Stimulated activated naive B cell treated with anti-CD40 and anti-IgM and Interleukin-4, amounts not matched to agents 10 μg/mL and 1 μg/mL and 100 μg/mL, for 72 hours (primary cell): ENCODE measurements around the gene MIF4GD.
A peak's percentile ranks its signal among the peaks of the same experiment; 100 is the strongest.

Experiments used
- ATAC-seq, 2 donors: fragments of 150-1000 bp; cut with Tn5 transposase; replicated peaks; 2 replicates each; pipeline ENCODE4 v1.10.0; 2021; ENCODE audit warnings: moderate library complexity in 1 of 2
- DNase-seq: peaks from one replicate; pipeline ENCODE4 v3.0.0; 2021
- H3K27ac Mint-ChIP-seq: one replicate; pipeline ENCODE4 v1.8.0; 2022; ENCODE audit warnings: mild to moderate bottlenecking, mixed read lengths
- H3K27me3 Mint-ChIP-seq, 2 donors: one replicate each; pipeline ENCODE4 v1.8.0; 2022; ENCODE audit warnings: mixed read lengths in 2 of 2
- H3K36me3 Mint-ChIP-seq, 2 donors: one replicate each; pipeline ENCODE4 v1.8.0; 2022; ENCODE audit warnings: mixed read lengths in 2 of 2, mild to moderate bottlenecking in 1 of 2
- H3K4me1 Mint-ChIP-seq, 2 donors: one replicate each; pipeline ENCODE4 v1.8.0; 2022; ENCODE audit warnings: mixed read lengths in 2 of 2, mild to moderate bottlenecking in 1 of 2
- H3K4me3 Mint-ChIP-seq, 2 donors: one replicate each; pipeline ENCODE4 v1.8.0; 2022; ENCODE audit warnings: mild to moderate bottlenecking in 2 of 2, mixed read lengths in 2 of 2, moderate library complexity in 1 of 2
- H3K9me3 Mint-ChIP-seq, 2 donors: one replicate each; pipeline ENCODE4 v1.8.0; 2022; ENCODE audit warnings: mixed read lengths in 2 of 2, mild to moderate bottlenecking in 1 of 2

The MIF4GD gene

DNA sequence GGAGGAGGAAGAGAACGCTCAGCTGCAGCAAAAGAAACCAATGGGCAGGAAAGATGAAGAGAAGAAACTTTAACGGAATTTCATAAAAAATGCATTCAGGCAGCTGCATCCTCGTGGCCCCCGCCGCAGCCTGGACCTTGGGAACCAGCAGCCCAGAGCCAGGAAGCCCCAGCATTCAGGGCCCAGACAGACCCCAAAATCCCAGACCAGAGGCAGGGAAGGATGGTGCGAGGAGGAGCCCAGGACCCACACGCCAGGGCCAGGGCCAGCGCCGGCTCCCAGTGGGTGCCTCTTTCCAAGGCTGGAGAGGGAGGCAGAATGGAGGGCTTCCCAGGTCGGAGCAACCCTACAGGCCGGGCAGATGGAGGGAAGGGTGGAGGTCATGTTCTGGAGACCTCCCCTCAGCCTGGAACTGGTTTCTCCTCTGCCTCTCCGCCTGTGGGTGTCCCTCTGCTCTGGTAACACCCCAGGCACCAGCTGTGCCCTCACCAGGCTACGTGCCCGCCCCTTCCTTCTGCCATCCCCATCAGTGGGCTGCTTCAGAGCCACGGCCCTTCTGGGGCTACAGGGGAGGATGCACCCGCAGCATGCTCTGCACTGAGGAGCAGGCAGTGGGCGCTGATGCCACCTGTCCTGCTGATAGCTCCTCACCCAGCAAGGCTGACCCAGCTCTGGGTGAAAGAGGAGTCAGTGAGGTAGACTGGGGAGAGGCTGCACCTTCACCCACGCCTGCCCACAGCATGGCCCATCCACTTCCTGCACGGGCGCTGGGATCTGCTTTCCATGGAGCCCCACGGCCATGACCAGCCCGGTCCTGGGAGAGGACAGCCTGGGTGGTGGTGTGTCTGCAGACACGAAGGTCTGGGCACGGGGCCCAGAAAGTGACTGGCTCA lies 1.2 kb upstream of the MIF4GD start:
- no peak for DNase-seq
- peak overlapping the region; percentile 89 to 97 for H3K4me3 Mint-ChIP-seq
- no peaks in the 10 kb centered on the region for H3K9me3 Mint-ChIP-seq
- no peak for ATAC-seq
- H3K4me1 Mint-ChIP-seq: peaks cover 30 to 60% of the 10 kb centered on the region in 2 donors
- H3K36me3 Mint-ChIP-seq: peaks cover 28 to 43% of the 10 kb centered on the region in 2 donors
- H3K27ac Mint-ChIP-seq: peak overlapping the region; percentile 95
- no peaks in the 10 kb centered on the region for H3K27me3 Mint-ChIP-seq

DNA sequence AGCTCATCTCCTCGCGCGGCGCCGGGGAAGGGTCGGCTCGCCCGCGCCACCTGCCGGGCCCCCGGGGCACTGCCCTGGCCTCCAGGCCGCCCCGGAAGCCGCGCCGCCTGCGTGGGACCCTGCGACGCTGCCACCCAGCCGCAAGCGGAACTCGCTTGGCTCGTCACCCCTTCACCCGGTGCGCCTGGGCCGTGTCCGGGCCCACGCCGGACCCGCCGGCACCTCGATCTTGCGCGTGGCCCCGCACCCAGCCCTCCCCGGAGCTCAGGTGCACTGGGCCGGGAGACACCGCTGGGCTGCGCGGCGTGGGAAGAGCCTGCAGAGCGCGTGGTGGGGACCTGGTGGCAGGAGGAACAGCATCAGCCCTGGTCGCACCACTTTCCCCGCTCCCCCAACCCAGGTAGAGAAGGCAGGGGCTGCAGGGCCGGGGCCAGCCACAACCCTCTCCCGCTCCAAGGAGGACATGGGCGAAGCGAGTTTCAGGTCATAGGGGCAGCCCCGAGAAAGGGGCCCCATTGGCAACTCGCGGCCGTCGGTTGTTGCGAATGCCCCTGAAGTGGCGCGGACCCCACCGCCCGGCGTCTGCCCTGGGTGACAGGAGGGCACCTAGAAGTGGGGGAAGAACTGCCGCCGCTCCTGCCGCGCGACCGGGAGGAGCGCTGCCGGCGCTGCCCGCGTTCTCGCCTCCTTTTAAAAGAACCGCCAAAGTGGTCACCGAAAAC lies 363 bp upstream of the MIF4GD start:
- Mint-ChIP-seq H3K27ac (peak overlapping the region; percentile 95), H3K9me3 (no peaks in the 10 kb centered on the region), H3K4me3 (peak overlapping the region; percentile 89 to 97), H3K4me1 (peaks cover 32 to 66% of the 10 kb centered on the region in 2 donors), H3K36me3 (peaks cover 32 to 43% of the 10 kb centered on the region in 2 donors), H3K27me3 (no peaks in the 10 kb centered on the region)
- DNase-seq (peak; percentile 85), ATAC-seq (peak; percentile 73 to 83)

DNA sequence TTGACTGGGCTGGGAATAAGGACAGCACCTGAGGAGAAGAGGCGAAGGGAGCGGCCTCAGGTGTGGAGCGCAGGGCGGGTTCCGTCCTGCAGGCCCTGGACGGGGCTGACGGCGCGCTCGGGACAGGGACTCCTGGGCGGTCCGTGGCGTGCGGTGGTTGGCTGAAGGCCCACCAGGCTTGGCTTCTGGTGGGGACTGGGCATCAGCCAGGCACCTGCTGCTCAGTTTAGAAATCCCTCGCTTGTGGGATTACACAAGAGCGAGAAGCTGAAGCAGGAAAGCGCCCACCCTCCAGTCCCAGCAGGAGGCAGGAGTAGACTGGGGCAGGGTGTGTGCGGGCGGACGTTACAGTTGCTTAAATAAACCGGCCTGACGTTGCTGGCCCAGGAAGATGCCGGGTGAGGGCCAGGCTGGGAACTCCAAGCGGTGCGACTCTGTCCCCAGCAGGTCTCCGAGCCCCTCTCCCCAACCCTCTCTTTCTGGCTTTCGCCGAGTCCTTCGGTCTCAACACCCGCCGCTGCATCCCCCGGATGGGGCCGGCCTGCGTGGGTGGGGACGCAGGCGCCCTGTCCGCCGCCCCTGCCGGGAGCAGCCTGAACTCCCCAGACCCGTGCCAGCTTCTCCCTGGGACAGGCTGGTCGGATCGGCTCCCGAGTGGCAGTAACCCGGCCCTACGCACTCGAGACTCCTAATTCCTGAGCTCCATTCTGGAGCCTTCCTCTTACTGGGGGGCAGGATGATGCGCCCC lies 639 bp downstream of the MIF4GD start:
- Mint-ChIP-seq H3K36me3 (peaks cover 33 to 44% of the 10 kb centered on the region in 2 donors), H3K9me3 (no peaks in the 10 kb centered on the region), H3K4me1 (peaks cover 32 to 68% of the 10 kb centered on the region in 2 donors), H3K27ac (peak overlapping the region; percentile 97), H3K4me3 (peak overlapping the region; percentile 91 to 97), H3K27me3 (no peaks in the 10 kb centered on the region)
- peak; percentile 59 to 60 for ATAC-seq
- DNase-seq: peak; percentile 69

DNA sequence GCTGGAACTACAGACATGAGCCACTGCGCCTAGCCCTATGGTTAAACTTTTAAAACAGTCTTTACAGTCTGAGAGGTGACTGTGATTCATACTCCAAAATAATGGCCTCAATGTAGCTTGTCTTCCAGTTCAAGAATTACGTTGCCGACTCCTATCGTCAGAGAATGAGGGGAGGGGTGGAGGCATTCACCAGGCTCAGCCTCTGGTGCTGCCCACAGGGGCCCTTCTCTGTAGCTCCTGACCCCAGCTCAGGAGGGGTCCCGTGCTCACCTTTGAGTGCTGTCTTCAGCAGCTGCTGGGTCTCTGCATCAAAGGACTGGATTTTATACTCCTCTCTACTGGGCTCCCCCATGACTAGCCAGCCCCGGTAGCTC lies 1.2 kb downstream of the MIF4GD start:
- Mint-ChIP-seq H3K27ac (peak overlapping the region; percentile 97), H3K36me3 (peaks cover 33 to 42% of the 10 kb centered on the region in 2 donors), H3K4me1 (peaks cover 32 to 67% of the 10 kb centered on the region in 2 donors), H3K4me3 (peak overlapping the region; percentile 91 to 97), H3K9me3 (no peaks in the 10 kb centered on the region), H3K27me3 (no peaks in the 10 kb centered on the region)
- DNase-seq (no peak), ATAC-seq (peak in 1 of 2 donors; percentile 0)

DNA sequence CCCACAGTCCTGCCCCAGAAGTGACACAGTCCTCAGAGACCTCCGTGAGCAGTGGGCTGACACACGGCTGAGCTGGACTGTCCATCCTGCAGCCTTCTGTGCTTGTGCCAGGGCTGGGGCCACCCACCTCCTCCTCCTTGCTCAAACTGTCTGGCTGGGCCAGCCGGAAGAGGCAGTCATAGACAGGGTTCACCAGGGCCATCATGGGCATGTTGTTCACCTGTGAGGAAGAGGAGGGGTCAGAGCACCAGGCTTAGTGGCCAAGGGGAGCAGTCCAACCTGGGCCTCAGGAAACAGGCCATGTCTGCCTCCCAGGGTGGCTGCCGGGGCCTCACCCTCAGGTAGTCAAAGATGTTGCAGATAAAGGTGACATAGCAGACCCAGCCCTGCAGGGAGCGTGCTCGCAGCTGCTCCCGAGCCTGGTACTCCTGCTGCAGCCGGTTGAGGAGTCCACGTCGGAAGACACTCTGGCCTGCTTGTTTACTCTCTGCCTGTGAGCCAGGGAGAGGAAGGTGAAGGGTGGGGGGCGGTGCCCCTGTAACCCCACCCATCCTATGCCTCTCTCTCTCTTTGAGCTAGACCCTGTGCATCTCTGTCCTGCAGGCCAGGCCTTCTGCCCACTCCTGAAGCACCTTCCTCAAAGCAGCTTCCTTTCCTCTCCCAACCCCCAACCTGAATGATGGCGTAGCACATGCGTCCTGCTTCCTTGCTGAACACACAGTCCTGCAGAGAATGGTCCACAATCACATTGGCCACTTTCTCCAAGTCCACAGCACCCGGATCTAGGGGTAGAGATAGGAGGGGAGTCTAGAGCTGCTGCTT lies 3.4 kb downstream of the MIF4GD start:
- H3K27ac Mint-ChIP-seq: peak overlapping the region; percentile 33
- H3K27me3 Mint-ChIP-seq: no peaks in the 10 kb centered on the region
- no peaks in the 10 kb centered on the region for H3K9me3 Mint-ChIP-seq
- H3K36me3 Mint-ChIP-seq: peaks cover 33% of the 10 kb centered on the region in 2 donors
- ATAC-seq (no peak), DNase-seq (no peak)
- peaks cover 25 to 60% of the 10 kb centered on the region in 2 donors for H3K4me1 Mint-ChIP-seq
- no peak overlapping the region for H3K4me3 Mint-ChIP-seq

DNA sequence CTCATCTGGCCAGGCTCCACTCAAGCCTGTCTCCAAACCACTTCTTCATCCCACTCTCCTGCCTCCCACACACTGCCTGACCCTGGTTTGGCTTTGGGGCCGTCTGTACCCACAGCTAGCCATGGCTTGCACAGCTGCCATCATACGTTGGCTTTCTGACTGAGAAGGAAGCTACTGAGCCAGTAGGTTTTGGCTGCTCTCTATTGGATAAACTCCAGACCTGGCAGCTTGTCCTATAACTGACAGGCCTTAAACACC lies 3.9 kb downstream of the MIF4GD start:
- Mint-ChIP-seq H3K27ac (peak overlapping the region; percentile 33), H3K4me1 (peaks cover 23 to 60% of the 10 kb centered on the region in 2 donors), H3K4me3 (no peak overlapping the region), H3K9me3 (no peaks in the 10 kb centered on the region), H3K36me3 (peaks cover 31 to 35% of the 10 kb centered on the region in 2 donors), H3K27me3 (no peaks in the 10 kb centered on the region)
- ATAC-seq: no peak
- no peak for DNase-seq

DNA sequence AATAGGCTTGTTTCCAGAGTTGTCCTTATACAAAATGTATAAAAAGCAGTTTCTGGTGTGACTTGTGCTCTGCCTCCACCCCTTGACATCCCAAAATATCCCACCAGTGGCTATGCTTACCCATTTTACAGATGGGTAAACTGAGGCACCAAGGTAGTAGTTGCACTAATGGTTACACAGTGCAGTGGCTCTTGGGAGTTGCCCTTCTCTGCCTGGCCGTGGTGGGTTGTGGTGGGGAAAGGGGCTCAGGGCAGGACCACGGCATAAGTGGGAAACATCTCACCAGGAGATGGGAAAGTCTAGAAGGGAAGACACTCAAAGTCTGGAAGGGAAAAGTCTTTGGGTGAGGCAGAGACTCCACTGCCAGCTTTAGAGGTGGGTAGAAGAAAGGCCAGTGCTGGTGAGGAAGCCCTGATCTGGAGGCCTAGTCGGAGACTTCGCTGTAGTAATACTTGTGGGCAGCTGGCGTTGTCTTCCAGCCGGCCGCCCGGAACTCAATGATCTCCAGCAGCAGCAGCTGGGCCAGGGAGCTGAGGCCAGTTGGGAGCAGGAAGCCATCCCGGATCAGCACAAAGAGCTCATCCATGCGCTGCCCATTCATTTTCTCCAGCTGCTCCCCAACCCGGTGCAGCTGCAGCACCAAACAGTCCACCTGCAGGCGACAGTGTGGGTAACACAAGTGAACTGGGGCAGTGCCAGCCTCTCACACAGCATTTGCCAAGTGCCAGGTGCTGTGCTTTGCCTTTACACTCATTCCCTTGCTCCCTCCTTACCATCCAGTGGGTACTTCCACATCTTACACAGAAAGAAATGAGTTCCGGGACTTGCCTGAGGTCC lies 4.5 kb downstream of the MIF4GD start:
- DNase-seq (no peak), ATAC-seq (no peak)
- no peaks in the 10 kb centered on the region for H3K9me3 Mint-ChIP-seq
- no peaks in the 10 kb centered on the region for H3K27me3 Mint-ChIP-seq
- H3K36me3 Mint-ChIP-seq: peaks cover 32 to 36% of the 10 kb centered on the region in 2 donors
- peaks cover 20 to 55% of the 10 kb centered on the region in 2 donors for H3K4me1 Mint-ChIP-seq
- no peak overlapping the region for H3K27ac Mint-ChIP-seq
- no peak overlapping the region for H3K4me3 Mint-ChIP-seq

DNA sequence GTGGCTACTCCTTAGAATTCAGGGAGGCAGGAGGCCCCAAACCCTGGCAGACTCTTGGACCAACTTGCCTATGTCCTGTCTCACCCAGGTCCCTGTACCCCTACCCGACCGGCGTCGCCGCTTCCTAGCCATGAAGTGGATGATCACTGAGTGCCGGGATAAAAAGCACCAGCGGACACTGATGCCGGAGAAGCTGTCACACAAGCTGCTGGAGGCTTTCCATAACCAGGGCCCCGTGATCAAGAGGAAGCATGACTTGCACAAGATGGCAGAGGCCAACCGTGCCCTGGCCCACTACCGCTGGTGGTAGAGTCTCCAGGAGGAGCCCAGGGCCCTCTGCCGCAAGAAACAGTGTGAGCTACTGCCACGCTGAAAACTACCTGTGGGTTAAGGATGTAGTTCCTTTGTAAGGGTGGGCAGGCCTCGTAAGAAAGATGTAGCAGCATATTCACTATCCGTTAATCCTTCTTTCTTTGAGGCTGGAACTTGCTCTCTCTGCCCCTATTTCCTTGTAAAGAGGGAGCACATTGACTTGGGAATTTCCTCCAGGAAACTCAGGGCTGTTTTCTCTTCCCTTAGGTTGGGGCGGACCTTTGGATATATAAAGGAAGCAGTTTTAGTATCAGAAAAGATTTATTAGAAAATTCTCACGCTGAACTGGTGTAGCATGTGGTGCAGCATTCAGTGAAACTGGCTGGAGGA lies 5.3 kb downstream of the MIF4GD start:
- Mint-ChIP-seq H3K4me3 (no peak overlapping the region), H3K9me3 (no peaks in the 10 kb centered on the region), H3K36me3 (peaks cover 33 to 40% of the 10 kb centered on the region in 2 donors), H3K4me1 (peaks cover 20 to 59% of the 10 kb centered on the region in 2 donors), H3K27ac (no peak overlapping the region), H3K27me3 (no peaks in the 10 kb centered on the region)
- no peak for DNase-seq
- no peak for ATAC-seq

DNA sequence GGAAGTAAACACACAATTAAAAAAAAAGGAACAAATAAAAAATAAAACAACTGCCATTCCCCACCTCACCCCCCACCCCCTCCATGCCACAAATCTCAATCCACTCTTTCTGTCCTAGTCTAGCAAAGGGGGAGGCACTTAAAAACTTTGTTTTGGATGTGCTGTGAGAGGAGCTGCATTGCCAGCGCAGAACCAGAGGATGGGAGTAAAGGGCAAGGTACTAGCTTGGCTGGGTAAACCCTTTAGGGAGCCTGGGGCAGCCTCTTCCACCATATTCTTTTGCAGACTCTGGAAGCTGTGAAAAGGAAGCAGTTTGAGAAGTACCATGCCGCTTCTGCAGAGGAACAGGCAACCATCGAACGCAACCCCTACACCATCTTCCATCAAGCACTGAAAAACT lies 8.0 kb downstream of the MIF4GD start:
- H3K36me3 Mint-ChIP-seq: peaks cover 38 to 47% of the 10 kb centered on the region in 2 donors
- peak overlapping the region; percentile 50 to 99 for H3K4me3 Mint-ChIP-seq
- peaks cover 20 to 68% of the 10 kb centered on the region in 2 donors for H3K4me1 Mint-ChIP-seq
- DNase-seq: no peak
- no peaks in the 10 kb centered on the region for H3K9me3 Mint-ChIP-seq
- no peaks in the 10 kb centered on the region for H3K27me3 Mint-ChIP-seq
- H3K27ac Mint-ChIP-seq: peak overlapping the region; percentile 100
- ATAC-seq: no peak

DNA sequence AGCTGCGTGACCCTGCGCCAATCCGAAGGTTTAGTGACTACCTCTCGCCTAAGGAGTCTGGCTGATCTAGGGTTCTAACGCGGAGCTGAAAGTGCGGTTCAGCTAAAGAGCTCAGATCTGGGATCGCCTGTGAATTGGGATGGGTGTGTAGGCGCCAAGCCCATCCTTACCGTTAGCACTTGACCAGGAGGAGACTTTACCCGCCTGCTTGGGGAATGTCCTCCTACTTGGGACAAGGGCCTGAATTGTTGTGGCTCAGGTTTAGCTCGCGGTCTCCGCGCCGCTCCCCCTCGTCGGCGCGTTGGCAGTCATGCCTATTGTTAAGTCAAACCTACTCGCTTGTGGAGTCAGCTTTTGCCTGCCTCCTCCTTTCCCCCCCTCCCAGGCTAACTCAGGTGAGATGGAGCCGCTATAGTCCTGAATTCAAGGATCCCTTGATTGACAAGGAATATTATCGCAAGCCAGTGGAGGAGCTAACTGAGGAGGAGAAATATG lies 8.9 kb downstream of the MIF4GD start:
- H3K36me3 Mint-ChIP-seq: peaks cover 30 to 42% of the 10 kb centered on the region in 2 donors

DNA sequence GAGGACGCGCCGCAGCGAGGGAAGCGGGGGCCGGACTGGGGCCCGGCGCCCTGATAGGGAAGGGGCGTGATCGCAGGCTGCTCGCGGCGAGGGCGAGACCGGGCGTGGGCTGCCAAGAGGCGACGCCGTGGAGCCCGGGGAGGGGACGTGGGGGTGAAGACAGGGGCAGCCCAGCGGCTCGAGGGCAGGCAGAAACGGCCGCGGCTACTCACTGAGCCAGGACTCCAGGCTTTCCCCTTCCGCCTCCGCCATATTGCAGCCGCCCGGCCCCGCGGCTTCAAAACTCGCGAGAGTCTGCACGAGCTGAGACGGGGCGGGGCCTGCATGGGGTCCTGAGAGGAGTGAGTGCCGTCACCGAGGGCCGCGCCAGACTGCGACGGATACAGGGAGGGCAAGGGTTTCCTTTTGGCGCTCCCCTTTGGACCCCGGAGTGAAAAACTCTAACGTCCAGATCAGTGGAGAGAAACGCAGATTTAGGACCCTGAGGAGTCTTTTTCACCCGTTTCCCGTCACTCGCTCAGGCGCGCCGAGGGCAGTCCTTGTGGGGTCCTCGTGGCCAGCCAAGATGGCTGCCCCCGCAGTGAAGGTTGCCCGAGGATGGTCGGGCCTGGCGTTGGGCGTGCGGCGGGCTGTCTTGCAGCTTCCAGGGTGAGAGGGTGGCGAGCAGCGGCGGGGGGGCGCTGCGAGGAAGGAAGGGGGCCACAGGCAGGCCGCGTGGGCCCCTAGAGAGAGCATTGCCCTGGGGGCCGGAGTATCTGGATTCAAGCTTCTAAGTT lies 9.5 kb downstream of the MIF4GD start, which contains the start of the genes GGA3 and MRPS7:
GGA3 (minus strand) TSS at position 271 of the 776 bp plus-strand sequence; CDS start at position 252, 19 bp downstream.
MRPS7 (plus strand) TSS at position 544 of the 776 bp plus-strand sequence; CDS start at position 566, 22 bp downstream.
- peaks cover 26 to 69% of the 10 kb centered on the region in 2 donors for H3K4me1 Mint-ChIP-seq
- peak within 1 kb of the TSS; percentile 89 to 99 for H3K4me3 Mint-ChIP-seq
- peak; percentile 91 to 97 for ATAC-seq
- peak; percentile 93 for DNase-seq
- H3K9me3 Mint-ChIP-seq: no peaks in the 10 kb centered on the region
- no peaks in the 10 kb centered on the region for H3K27me3 Mint-ChIP-seq
- H3K36me3 Mint-ChIP-seq: peaks cover 27 to 38% of the 10 kb centered on the region in 2 donors
- peak within 1 kb of the TSS; percentile 100 for H3K27ac Mint-ChIP-seq

More for the DNA sequence above, 8.9 kb downstream of the MIF4GD start:
- Mint-ChIP-seq H3K27ac (peak overlapping the region; percentile 100), H3K4me3 (peak overlapping the region; percentile 89 to 99), H3K27me3 (no peaks in the 10 kb centered on the region), H3K4me1 (peaks cover 26 to 68% of the 10 kb centered on the region in 2 donors), H3K9me3 (no peaks in the 10 kb centered on the region)
- DNase-seq: no peak
- peak; percentile 26 to 28 for ATAC-seq
